Ishikawa (cell line): Measurements from ENCODE around the gene CSTPP1.

Experiments used
- CEBPB ChIP-seq: IDR thresholded peaks from 2 replicates; pipeline ENCODE4 v1.6.1; 2012
- CREB1 ChIP-seq: IDR thresholded peaks from 2 replicates; pipeline ENCODE4 v1.6.1; 2012; ENCODE audit warnings: low read depth
- EGR1 ChIP-seq: IDR thresholded peaks from 2 replicates; pipeline ENCODE4 v1.6.1; 2012
- EP300 ChIP-seq: IDR thresholded peaks from 2 replicates; pipeline ENCODE4 v1.6.1; 2012; ENCODE audit warnings: borderline replicate concordance
- FOXM1 ChIP-seq: IDR thresholded peaks from 2 replicates; pipeline ENCODE4 v1.6.1; 2012; ENCODE audit warnings: low read depth, borderline replicate concordance
- NFIC ChIP-seq: IDR thresholded peaks from 2 replicates; pipeline ENCODE4 v1.6.1; 2012
- RAD21 ChIP-seq: IDR thresholded peaks from 2 replicates; pipeline ENCODE4 v1.6.1; 2012; ENCODE audit warnings: low read depth
- TAF1 ChIP-seq: IDR thresholded peaks from 2 replicates; pipeline ENCODE4 v1.6.1; 2012; ENCODE audit warnings: low read depth, mild to moderate bottlenecking
- TCF12 ChIP-seq: IDR thresholded peaks from 2 replicates; pipeline ENCODE4 v1.6.1; 2012; ENCODE audit warnings: low read depth
- TEAD4 ChIP-seq: IDR thresholded peaks from 2 replicates; pipeline ENCODE4 v1.6.1; 2012
- YY1 ChIP-seq: IDR thresholded peaks from 2 replicates; pipeline ENCODE4 v1.6.1; 2012; ENCODE audit warnings: low read depth
- ZBTB7A ChIP-seq: IDR thresholded peaks from 2 replicates; pipeline ENCODE4 v1.6.1; 2012; ENCODE audit warnings: low read depth
- TF ChIP-seq, protein P1 (sequence below): IDR thresholded peaks from 2 replicates; pipeline ENCODE4 v1.6.1; 2012
- TF ChIP-seq, protein P2 (sequence below): IDR thresholded peaks from 2 replicates; pipeline ENCODE4 v1.6.1; 2012
- TF ChIP-seq, protein P3 (sequence below): IDR thresholded peaks from 2 replicates; pipeline ENCODE4 v1.6.1; 2012; ENCODE audit warnings: low read depth, mild to moderate bottlenecking

Gene CSTPP1

DNA sequence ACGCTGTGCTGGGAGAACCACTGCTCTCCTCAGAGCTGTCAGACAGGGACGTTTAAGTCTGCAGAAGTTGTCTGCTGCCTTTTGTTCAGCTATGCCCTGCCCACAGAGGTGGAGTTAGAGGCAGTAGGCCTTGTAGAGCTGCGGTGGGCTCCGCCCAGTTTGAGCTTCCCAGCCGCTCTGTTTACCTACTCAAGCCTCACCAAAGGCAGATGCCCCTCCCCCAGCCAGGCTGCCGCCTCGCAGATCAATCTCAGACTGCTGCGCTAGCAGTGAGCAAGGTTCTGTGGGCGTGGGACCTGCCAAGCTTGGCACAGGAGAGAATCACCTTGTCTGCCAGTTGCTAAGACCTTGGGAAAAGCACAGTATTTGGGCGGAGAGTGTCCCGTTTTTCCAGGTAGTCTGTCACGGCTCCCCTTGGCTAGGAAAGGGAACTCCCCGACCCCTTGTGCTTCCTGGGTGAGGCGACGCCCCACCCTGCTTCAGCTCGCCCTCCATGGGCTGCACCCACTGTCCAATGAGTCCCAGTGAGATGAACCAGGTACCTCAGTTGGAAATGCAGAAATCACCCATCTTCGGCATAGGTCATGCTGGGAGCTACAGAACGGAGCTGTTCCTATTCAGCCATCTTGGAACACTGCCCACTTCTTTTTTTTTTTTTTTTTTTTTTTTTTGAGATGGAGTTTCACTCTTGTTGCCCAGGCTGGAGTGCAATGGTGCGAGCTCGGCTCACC, 182.6 kb downstream of the CSTPP1 start:
- 0 out of 2 replicates have a peak, but pooled peaks have one; percentile 32 for TF ChIP-seq TCF12
- TF ChIP-seq, protein P1, sequence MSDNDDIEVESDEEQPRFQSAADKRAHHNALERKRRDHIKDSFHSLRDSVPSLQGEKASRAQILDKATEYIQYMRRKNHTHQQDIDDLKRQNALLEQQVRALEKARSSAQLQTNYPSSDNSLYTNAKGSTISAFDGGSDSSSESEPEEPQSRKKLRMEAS = 0 out of 2 replicates have a peak, but pooled peaks have one; percentile 29
- peak; percentile 27; the same call in 1 of the 2 replicates for TF ChIP-seq NFIC

DNA sequence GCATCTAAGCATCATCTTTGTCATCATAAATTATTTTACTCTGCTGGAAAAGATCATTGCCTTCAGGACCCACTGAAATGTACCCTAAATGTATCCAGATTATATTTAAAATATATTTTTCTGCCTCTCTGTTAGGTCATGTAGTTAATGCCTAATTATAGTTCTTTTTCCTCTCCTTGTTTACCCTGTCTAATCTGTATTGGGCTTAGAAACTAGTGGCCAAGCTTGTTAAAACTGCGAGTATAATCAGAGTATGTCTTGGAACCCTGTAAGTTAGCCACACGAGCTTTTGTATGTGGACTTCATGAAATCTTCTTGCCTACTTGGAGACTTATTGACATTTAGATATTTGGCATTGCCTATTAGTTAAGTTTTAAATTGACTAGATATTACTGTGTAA, 184.5 kb downstream of the CSTPP1 start:
- TF ChIP-seq TAF1 = no peak
- no peak for TF ChIP-seq CEBPB
- TF ChIP-seq FOXM1 = no peak
- TF ChIP-seq, protein P2, sequence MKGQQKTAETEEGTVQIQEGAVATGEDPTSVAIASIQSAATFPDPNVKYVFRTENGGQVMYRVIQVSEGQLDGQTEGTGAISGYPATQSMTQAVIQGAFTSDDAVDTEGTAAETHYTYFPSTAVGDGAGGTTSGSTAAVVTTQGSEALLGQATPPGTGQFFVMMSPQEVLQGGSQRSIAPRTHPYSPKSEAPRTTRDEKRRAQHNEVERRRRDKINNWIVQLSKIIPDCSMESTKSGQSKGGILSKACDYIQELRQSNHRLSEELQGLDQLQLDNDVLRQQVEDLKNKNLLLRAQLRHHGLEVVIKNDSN = no peak
- TF ChIP-seq EP300 = no peak
- no peak for TF ChIP-seq YY1

DNA sequence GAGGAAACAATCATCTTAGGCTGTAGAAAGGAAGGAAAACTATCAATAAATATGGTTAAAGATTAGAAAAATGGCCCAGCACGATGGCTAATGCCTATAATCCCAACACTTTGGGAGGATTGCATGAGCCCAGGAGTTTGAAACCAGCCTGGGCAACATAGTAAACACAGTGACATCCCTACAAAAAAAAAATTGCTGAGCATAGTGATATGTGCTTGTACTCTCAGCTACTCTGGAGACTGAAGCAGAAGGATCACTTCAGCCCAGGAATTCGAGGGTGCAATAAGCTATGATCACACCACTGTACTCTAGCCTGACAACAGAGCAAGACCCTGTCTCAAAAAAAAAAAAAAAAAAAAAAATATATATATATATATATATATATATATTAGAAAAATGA, 185.2 kb downstream of the CSTPP1 start:
- no peak for TF ChIP-seq TEAD4
- no peak for TF ChIP-seq FOXM1
- TF ChIP-seq EP300 = no peak
- no peak for TF ChIP-seq YY1
- TF ChIP-seq TCF12 = no peak
- TF ChIP-seq CREB1 = no peak
- no peak for TF ChIP-seq EGR1
- TF ChIP-seq, protein P1 = no peak
- TF ChIP-seq, protein P2 = no peak
- TF ChIP-seq, protein P3, sequence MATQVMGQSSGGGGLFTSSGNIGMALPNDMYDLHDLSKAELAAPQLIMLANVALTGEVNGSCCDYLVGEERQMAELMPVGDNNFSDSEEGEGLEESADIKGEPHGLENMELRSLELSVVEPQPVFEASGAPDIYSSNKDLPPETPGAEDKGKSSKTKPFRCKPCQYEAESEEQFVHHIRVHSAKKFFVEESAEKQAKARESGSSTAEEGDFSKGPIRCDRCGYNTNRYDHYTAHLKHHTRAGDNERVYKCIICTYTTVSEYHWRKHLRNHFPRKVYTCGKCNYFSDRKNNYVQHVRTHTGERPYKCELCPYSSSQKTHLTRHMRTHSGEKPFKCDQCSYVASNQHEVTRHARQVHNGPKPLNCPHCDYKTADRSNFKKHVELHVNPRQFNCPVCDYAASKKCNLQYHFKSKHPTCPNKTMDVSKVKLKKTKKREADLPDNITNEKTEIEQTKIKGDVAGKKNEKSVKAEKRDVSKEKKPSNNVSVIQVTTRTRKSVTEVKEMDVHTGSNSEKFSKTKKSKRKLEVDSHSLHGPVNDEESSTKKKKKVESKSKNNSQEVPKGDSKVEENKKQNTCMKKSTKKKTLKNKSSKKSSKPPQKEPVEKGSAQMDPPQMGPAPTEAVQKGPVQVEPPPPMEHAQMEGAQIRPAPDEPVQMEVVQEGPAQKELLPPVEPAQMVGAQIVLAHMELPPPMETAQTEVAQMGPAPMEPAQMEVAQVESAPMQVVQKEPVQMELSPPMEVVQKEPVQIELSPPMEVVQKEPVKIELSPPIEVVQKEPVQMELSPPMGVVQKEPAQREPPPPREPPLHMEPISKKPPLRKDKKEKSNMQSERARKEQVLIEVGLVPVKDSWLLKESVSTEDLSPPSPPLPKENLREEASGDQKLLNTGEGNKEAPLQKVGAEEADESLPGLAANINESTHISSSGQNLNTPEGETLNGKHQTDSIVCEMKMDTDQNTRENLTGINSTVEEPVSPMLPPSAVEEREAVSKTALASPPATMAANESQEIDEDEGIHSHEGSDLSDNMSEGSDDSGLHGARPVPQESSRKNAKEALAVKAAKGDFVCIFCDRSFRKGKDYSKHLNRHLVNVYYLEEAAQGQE = no peak
- no peak for TF ChIP-seq ZBTB7A

DNA sequence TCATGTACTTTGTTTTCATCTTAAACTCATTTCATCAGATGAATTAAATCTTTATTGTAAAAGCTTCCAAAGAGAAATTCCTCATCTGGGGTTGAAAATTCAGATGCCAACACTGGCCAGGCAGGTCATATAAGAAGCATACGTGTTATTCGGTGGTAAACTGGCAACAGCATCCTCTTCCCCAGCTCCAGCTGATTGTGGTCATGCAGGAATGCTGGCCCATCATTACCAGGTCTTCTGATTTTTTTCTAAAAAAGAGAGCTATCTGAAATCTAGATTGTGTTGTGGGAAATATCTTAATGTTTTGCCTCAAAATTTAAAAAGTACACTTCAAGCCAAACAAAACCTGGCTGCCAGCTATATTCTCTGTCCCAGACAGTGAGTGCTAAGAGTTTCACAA, 186.5 kb downstream of the CSTPP1 start:
- TF ChIP-seq CREB1 (no peak), YY1 (no peak), EGR1 (no peak), TAF1 (no peak), ZBTB7A (no peak), NFIC (no peak), FOXM1 (no peak), TEAD4 (no peak), EP300 (no peak), RAD21 (no peak), TCF12 (no peak), CEBPB (no peak)
- TF ChIP-seq, protein P2 = no peak
- TF ChIP-seq, protein P3 = no peak
- TF ChIP-seq, protein P1 = no peak

DNA sequence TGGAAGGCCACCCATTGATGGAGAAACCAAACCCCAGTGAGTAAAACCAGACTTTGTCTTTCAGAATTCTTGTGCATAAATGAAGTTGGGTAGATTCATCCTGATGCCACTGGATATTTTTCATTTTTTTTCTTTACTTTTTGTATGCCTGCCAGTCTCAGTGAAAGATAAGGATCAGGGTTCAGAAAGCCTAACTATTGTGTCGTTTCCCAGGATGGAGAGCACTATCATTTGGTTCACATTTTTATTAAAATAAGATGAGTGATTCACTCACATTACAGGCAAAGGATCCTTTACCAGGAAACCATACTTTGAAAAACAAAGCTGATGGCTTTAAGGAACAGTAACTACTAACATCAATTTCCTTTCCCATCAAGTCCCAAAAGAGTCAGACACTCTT, 188.1 kb downstream of the CSTPP1 start:
- TF ChIP-seq, protein P3 = no peak
- TF ChIP-seq, protein P1 = no peak
